Neutrophil (primary cell): Measurements from ENCODE around the gene RNF41.

Experiments used
- H3K27ac ChIP-seq: fragments of 200-600 bp; sonication (generic); 2 replicates; pipeline ENCODE4 v1.5.1; 2016; ENCODE audit warnings: mild to moderate bottlenecking, moderate library complexity
- H3K27me3 ChIP-seq: fragments of 200-600 bp; sonication (generic); 2 replicates; pipeline ENCODE4 v1.6.0; 2016; ENCODE audit warnings: mild to moderate bottlenecking
- H3K36me3 ChIP-seq: fragments of 200-600 bp; sonication (generic); 2 replicates; pipeline ENCODE4 v1.5.1; 2017
- H3K4me1 ChIP-seq, 2 experiments: fragments of 200-600 bp in 1 of 2; sonication (generic) in 1 of 2; 1 replicate in 1 of 2; 2 replicates in 1 of 2; pipeline versions ENCODE4 v1.5.1 to v1.6.1; 2013 to 2016; ENCODE audit warnings: low read depth in 1 of 2, low read length in 1 of 2, mild to moderate bottlenecking in 1 of 2, moderate library complexity in 1 of 2; ENCODE audit not compliant: control insufficient read depth in 1 of 2, insufficient read depth in 1 of 2
- H3K4me3 ChIP-seq, 2 experiments: fragments of 200-600 bp in 1 of 2; sonication (generic) in 1 of 2; 1 replicate in 1 of 2; 2 replicates in 1 of 2; pipeline ENCODE4 v1.5.1; 2013 to 2016; ENCODE audit warnings: low read depth in 1 of 2, low read length in 1 of 2, mild to moderate bottlenecking in 1 of 2, moderate library complexity in 1 of 2
- H3K9me3 ChIP-seq: fragments of 200-600 bp; sonication (generic); 2 replicates; pipeline ENCODE4 v1.5.1; 2016
- TF ChIP-seq, protein P1 (sequence below): fragments of 200-600 bp; sonication (generic); IDR thresholded peaks from 2 replicates; pipeline ENCODE4 v1.5.1; 2016; ENCODE audit warnings: antibody characterized with exemption

The RNF41 gene

DNA sequence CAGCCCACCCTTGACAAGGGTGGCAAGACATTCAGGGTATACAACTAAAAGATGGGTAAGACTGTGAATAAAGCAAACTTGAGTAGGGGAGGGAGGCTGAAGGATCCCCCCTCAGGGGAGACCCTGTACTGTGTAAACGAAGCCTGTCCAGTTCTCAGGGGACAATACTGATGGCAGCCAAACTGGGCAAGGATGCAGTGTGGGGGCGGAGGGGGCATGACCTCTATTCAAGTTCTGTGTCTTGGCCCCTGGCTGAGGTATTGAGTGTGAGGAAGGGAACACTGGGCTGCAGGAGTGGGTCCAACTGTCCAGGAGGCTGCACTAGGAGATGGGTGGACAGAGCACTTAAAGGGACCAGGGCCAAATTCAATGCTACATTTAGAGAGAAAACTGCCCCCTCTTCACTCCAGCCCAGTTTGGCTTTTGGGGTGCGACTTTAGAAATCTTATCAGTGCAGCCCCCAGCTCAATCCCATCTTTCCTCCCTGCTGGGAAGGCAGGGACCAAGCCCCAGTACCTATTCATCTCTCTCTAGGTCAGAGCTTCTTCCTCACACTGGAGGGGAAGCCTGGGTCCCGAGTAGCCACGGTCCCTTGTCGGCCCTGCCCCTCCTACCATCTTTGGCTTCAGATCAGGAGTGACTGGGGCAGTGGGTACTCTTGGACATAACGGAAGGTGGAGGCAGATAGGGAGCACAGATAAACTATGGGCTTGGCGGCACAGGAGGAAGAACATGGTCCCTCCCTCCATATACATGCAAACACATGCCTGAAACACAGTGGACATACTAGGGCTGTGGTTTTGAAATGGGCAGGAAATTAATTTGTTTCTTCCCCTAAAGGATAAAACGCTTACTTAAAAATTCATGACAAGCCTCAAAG, 19.9 kb upstream of the RNF41 start:
- TF ChIP-seq, protein P1, sequence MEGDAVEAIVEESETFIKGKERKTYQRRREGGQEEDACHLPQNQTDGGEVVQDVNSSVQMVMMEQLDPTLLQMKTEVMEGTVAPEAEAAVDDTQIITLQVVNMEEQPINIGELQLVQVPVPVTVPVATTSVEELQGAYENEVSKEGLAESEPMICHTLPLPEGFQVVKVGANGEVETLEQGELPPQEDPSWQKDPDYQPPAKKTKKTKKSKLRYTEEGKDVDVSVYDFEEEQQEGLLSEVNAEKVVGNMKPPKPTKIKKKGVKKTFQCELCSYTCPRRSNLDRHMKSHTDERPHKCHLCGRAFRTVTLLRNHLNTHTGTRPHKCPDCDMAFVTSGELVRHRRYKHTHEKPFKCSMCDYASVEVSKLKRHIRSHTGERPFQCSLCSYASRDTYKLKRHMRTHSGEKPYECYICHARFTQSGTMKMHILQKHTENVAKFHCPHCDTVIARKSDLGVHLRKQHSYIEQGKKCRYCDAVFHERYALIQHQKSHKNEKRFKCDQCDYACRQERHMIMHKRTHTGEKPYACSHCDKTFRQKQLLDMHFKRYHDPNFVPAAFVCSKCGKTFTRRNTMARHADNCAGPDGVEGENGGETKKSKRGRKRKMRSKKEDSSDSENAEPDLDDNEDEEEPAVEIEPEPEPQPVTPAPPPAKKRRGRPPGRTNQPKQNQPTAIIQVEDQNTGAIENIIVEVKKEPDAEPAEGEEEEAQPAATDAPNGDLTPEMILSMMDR: no peak
- peaks cover 97% of the 10 kb centered on the region for H3K36me3 ChIP-seq
- H3K27me3 ChIP-seq: no peaks in the 10 kb centered on the region
- no peak overlapping the region for H3K27ac ChIP-seq
- H3K9me3 ChIP-seq: no peaks in the 10 kb centered on the region
- H3K4me3 ChIP-seq: no peak overlapping the region
- H3K4me1 ChIP-seq: no peaks in the 10 kb centered on the region

DNA sequence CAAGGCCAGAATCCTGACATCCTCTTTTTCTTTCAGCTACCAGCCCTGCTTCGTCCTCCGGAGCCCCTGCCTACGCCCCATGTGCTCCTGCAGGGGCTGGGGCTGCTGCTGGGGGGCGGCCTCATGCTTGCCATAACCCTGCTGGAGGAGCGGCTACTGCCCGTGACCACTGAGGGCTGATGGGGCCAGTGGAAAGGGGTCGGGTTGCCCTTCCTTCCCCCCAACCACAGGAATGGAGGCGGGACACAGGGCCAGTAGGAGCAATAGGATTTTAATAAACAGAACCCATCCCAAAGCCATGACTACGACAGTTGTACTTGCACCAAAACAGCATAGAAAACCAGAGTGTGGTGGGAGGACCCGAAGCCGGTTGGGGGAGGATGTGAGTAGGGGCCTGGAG, 15.8 kb upstream of the RNF41 start:
- no peak overlapping the region for H3K4me3 ChIP-seq
- no peaks in the 10 kb centered on the region for H3K4me1 ChIP-seq
- TF ChIP-seq, protein P1: no peak
- no peaks in the 10 kb centered on the region for H3K27me3 ChIP-seq
- peaks cover 62% of the 10 kb centered on the region for H3K36me3 ChIP-seq
- H3K27ac ChIP-seq: no peak overlapping the region
- H3K9me3 ChIP-seq: no peaks in the 10 kb centered on the region

DNA sequence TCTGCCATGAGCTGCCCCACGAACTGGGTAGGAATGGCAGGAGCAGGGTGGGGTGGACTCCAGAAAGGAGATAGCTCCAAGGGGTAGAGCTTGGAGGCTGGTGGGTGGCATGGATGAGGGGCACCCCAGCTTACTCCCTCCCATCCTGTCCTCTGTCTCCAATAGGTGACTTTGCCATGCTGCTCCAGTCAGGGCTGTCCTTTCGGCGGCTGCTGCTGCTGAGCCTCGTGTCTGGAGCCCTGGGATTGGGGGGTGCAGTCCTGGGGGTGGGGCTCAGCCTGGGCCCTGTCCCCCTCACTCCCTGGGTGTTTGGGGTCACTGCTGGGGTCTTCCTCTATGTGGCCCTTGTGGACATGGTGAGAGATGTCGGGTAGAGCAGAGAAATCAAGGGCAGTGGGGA, 15.3 kb upstream of the RNF41 start:
- no peak overlapping the region for H3K27ac ChIP-seq
- H3K9me3 ChIP-seq: no peaks in the 10 kb centered on the region
- peaks cover 57% of the 10 kb centered on the region for H3K36me3 ChIP-seq
- no peaks in the 10 kb centered on the region for H3K4me1 ChIP-seq
- no peaks in the 10 kb centered on the region for H3K27me3 ChIP-seq
- TF ChIP-seq, protein P1: no peak
- no peak overlapping the region for H3K4me3 ChIP-seq

DNA sequence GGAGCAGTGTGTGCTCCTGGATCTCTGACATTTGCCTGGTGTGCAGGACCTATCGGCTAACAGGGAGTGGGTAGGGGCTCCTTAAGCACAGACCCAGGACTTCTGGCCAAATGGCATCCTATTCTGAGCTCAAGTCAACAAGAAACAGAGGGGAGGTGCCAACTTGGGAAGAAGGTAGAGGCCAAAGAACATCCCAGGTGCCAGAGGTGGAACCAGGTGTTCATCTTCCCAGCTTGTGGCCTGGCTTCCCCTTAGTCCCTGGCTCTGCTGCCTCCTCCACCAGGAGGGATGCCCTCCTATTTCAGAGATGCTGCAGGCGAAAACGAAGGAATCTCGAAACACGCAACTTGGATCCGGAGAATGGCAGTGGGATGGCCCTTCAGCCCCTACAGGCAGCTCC, 14.4 kb upstream of the RNF41 start:
- no peak overlapping the region for H3K27ac ChIP-seq

DNA sequence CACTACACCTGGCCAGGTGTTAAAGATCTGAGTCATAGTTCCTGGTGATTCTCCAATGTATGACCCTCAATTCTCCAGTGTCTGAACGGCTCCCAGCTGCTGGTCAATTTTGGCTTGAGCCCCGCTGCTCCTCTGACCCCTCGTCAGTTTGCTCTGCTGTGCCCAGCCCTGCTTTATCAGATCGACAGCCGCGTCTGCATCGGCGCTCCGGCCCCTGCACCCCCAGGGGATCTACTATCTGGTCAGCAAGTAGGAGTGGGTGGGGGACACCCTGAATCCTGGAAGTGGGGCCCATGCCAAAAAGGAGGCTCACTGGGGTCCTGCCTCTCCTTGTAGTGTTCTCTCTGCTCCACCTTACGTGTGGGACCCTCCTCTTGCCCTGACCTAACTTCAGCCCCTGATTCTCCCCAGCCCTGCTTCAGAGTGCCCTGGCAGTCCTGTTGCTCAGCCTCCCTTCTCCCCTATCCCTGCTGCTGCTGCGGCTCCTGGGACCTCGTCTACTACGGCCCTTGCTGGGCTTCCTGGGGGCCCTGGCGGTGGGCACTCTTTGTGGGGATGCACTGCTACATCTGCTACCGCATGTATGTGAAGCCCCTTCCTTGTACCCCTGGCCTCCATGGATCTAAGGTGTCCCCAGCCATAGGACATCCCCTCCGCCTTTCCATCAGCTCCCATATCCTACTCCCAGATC, 13.2 kb upstream of the RNF41 start:
- Histone ChIP-seq H3K27ac (no peak overlapping the region), H3K27me3 (no peaks in the 10 kb centered on the region), H3K9me3 (no peaks in the 10 kb centered on the region), H3K36me3 (peaks cover 36% of the 10 kb centered on the region), H3K4me1 (no peaks in the 10 kb centered on the region), H3K4me3 (no peak overlapping the region)
- TF ChIP-seq, protein P1: no peak

More for the DNA sequence above, 14.4 kb upstream of the RNF41 start:
- no peaks in the 10 kb centered on the region for H3K27me3 ChIP-seq
- no peaks in the 10 kb centered on the region for H3K9me3 ChIP-seq
- no peaks in the 10 kb centered on the region for H3K4me1 ChIP-seq
- peaks cover 48% of the 10 kb centered on the region for H3K36me3 ChIP-seq
- TF ChIP-seq, protein P1: no peak
- H3K4me3 ChIP-seq: no peak overlapping the region
